Activated CD4-positive, alpha-beta T cell treated with anti-CD3 and anti-CD28 coated beads for 36 hours (primary cell): ENCODE data around the gene ARHGEF28. TPM values are rescaled to one million over a fixed set of nuclear protein-coding genes. Genes with fewer than 3 reads are reported as not detected.

Experiments
- ATAC-seq: fragments of 200-7000 bp; cut with Tn5 transposase; one replicate; pipeline ENCODE4 v1.10.0; 2021; ENCODE audit warnings: mild to moderate bottlenecking, moderate library complexity
- CTCF ChIA-PET: fragments of 350-600 bp; sonication (Branson Sonifier 250); formaldehyde crosslinking; loops from one replicate; lab custom pipeline; 2021; ENCODE audit warnings: antibody characterized with exemption; lab: Charles Lee
- POLR2A ChIA-PET: fragments of 350-600 bp; sonication (Branson Sonifier 250); formaldehyde crosslinking; loops from one replicate; lab custom pipeline; 2021; ENCODE audit warnings: antibody characterized with exemption, inconsistent platforms; lab: Charles Lee
- DNase-seq: peaks from one replicate; pipeline ENCODE4 v3.0.0-alpha.2; 2020
- H3K27ac Mint-ChIP-seq: one replicate; pipeline ENCODE4 v1.8.0; 2021; ENCODE audit warnings: mixed read lengths
- H3K27me3 Mint-ChIP-seq: one replicate; pipeline ENCODE4 v1.8.0; 2021; ENCODE audit warnings: mixed read lengths
- H3K36me3 Mint-ChIP-seq: one replicate; pipeline ENCODE4 v1.8.0; 2021; ENCODE audit warnings: low read depth, mixed read lengths
- H3K4me1 Mint-ChIP-seq: one replicate; pipeline ENCODE4 v1.8.0; 2021; ENCODE audit warnings: mixed read lengths
- H3K4me3 Mint-ChIP-seq: one replicate; pipeline ENCODE4 v1.8.0; 2021; ENCODE audit warnings: mild to moderate bottlenecking, moderate library complexity, mixed read lengths
- H3K9me3 Mint-ChIP-seq: one replicate; pipeline ENCODE4 v1.8.0; 2021; ENCODE audit warnings: low read depth, mixed read lengths
- intact Hi-C, 2 experiments: fragments of 100-400 bp; cut with DNase I in 1 of 2; cut with micrococcal nuclease in 1 of 2; formaldehyde crosslinking; loops; one replicate each; pipeline versions ENCODE4 v1.14.2 to v1.15.1; 2022 to 2024; cut with DNase I, micrococcal nuclease
- total RNA-seq, 2 experiments: library from RNA; stranded (reverse); gene quantifications; one replicate each; pipeline ENCODE4 v1.2.3, GENCODE V29; 2021

ARHGEF28 gene
- total RNA-seq, 2 experiments from 2014 or later: 0.02 to 0.18 TPM

DNA sequence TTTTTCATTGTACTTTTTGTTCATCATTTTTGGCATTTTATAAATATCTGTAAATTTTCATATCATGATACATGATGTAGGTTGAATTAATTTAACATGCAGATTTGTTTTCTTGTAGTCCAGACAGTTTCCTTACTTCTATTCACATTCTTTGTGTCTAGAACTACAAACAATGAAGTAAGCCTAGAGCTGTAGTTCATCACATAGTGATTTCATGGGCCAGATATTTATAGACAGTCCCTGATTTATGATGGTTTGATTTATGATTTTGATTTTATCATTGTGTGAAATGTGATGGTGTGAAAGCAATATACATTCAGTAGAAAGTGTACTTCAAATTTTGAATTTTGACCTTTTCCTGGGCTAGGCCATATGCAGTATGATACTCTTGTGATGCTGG is 139.0 kb downstream of the ARHGEF28 start:
- CTCF ChIA-PET: interaction anchor here (0.5 to 0.9 kb wide), 2 partner anchors 9 to 48 kb away, joined by 3 read pairs; no protein-coding TSS in a partner anchor
- H3K36me3 Mint-ChIP-seq: no peaks in the 10 kb centered on the region
- no peak overlapping the region for H3K4me3 Mint-ChIP-seq
- POLR2A ChIA-PET: no interaction called here
- H3K27me3 Mint-ChIP-seq: no peaks in the 10 kb centered on the region
- no peak overlapping the region for H3K27ac Mint-ChIP-seq
- peaks cover 9% of the 10 kb centered on the region for H3K9me3 Mint-ChIP-seq
- no peaks in the 10 kb centered on the region for H3K4me1 Mint-ChIP-seq
- intact Hi-C loops: no loop called here
- ATAC-seq (no peak), DNase-seq (no peak)

- POLR2A ChIA-PET: no interaction called here
- CTCF ChIA-PET: no interaction called here
These were observed 140.9 kb downstream of the ARHGEF28 start for GRCh38 chr5:73766902-73767301.

DNA sequence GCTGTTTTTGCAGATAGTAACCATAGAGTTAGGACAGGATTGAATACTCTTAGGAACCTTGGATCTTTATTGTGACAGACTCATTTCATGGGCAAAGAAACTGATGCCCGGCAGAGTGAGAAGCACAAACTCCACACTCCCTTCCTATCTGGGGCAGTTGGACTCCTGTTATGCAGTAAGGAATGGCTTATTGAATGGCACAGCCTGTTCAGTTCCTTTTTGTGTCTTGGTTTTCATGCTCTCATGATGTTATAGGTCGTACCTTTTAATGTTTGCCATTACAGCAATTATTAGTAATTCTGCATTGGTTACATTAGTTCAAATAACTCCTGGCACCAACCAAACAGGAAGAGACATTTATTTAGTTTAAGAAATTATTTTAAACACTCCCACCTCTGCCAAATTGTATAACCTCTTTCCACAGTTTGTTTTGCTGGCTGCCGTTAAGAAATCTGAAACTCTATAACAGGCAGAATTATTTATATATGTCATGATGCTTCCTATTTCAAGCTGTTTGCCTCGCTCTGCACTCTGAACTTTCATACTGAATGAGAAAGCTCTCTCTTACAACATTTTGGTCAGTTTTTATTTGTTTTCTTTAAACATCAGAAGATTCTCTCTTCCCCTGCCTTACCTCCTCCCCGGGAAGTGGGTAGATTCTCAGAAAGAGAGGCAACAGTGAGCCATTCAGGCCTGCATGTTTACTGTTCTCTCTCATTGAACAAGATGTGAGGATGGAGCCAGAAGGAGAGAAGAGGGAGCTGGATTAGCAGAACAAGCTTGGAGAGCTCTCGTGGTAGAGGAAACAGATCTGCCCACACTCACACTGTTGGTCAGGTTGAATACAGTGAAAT is 144.4 kb downstream of the ARHGEF28 start:
- CTCF ChIA-PET: no interaction called here
- H3K9me3 Mint-ChIP-seq: peaks cover 8% of the 10 kb centered on the region
- POLR2A ChIA-PET: no interaction called here

More at GRCh38 chr5:73766902-73767301, 140.9 kb downstream of the ARHGEF28 start:
- H3K4me3 Mint-ChIP-seq: no peak overlapping the region
- no peak overlapping the region for H3K27ac Mint-ChIP-seq
- H3K36me3 Mint-ChIP-seq: no peaks in the 10 kb centered on the region
- intact Hi-C loops: no loop called here
- no peak for ATAC-seq
- no peak for DNase-seq
- H3K4me1 Mint-ChIP-seq: no peaks in the 10 kb centered on the region
- H3K27me3 Mint-ChIP-seq: no peaks in the 10 kb centered on the region
- H3K9me3 Mint-ChIP-seq: peaks cover 9% of the 10 kb centered on the region

DNA sequence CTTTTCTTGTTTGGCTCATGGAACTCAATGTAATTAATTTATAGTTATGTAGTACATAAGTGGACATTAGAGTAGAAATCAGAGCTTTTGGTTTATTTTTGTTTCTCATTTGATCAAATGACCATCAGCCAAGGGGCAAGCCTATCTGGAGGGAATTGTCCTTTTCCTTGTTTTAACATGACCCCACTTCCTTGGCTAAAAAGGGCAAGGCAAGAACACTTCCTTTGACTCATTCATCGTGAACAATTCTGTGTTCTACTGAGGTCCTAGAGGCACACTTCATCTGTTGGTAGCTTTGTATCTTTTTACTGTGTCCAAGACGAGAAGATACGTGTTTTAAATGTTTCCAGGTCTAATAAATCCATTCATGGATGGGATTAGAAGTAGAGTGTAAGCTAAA is 148.9 kb downstream of the ARHGEF28 start:
- POLR2A ChIA-PET: no interaction called here
- DNase-seq (no peak), ATAC-seq (no peak)
- Mint-ChIP-seq H3K27me3 (no peaks in the 10 kb centered on the region), H3K4me1 (no peaks in the 10 kb centered on the region), H3K27ac (no peak overlapping the region), H3K9me3 (no peaks in the 10 kb centered on the region), H3K36me3 (no peaks in the 10 kb centered on the region), H3K4me3 (no peak overlapping the region)
- CTCF ChIA-PET: interaction anchor here (0.6 to 1.6 kb wide), 2 partner anchors 184 to 579 kb away, joined by 3 read pairs; no protein-coding TSS in a partner anchor
- intact Hi-C loops: no loop called here

More for the DNA sequence above, 144.4 kb downstream of the ARHGEF28 start:
- Mint-ChIP-seq H3K27ac (no peak overlapping the region), H3K27me3 (no peaks in the 10 kb centered on the region), H3K36me3 (no peaks in the 10 kb centered on the region), H3K4me1 (no peaks in the 10 kb centered on the region), H3K4me3 (no peak overlapping the region)
- ATAC-seq (no peak), DNase-seq (no peak)
- intact Hi-C loops: no loop called here

- CTCF ChIA-PET: no interaction called here
- DNase-seq (no peak), ATAC-seq (no peak)
- POLR2A ChIA-PET: no interaction called here
- no peaks in the 10 kb centered on the region for H3K9me3 Mint-ChIP-seq
- no peaks in the 10 kb centered on the region for H3K36me3 Mint-ChIP-seq
- no peaks in the 10 kb centered on the region for H3K4me1 Mint-ChIP-seq
- no peaks in the 10 kb centered on the region for H3K27me3 Mint-ChIP-seq
- no peak overlapping the region for H3K4me3 Mint-ChIP-seq
- no peak overlapping the region for H3K27ac Mint-ChIP-seq
- intact Hi-C loops: no loop called here
These were observed 150.4 kb downstream of the ARHGEF28 start for GRCh38 chr5:73776405-73776804.

- Mint-ChIP-seq H3K4me1 (no peaks in the 10 kb centered on the region), H3K4me3 (no peak overlapping the region), H3K9me3 (no peaks in the 10 kb centered on the region), H3K36me3 (no peaks in the 10 kb centered on the region), H3K27ac (no peak overlapping the region), H3K27me3 (no peaks in the 10 kb centered on the region)
- CTCF ChIA-PET: no interaction called here
- ATAC-seq (no peak), DNase-seq (no peak)
- POLR2A ChIA-PET: no interaction called here
- intact Hi-C loops: no loop called here
These were observed 151.2 kb downstream of the ARHGEF28 start for GRCh38 chr5:73777192-73777591.

DNA sequence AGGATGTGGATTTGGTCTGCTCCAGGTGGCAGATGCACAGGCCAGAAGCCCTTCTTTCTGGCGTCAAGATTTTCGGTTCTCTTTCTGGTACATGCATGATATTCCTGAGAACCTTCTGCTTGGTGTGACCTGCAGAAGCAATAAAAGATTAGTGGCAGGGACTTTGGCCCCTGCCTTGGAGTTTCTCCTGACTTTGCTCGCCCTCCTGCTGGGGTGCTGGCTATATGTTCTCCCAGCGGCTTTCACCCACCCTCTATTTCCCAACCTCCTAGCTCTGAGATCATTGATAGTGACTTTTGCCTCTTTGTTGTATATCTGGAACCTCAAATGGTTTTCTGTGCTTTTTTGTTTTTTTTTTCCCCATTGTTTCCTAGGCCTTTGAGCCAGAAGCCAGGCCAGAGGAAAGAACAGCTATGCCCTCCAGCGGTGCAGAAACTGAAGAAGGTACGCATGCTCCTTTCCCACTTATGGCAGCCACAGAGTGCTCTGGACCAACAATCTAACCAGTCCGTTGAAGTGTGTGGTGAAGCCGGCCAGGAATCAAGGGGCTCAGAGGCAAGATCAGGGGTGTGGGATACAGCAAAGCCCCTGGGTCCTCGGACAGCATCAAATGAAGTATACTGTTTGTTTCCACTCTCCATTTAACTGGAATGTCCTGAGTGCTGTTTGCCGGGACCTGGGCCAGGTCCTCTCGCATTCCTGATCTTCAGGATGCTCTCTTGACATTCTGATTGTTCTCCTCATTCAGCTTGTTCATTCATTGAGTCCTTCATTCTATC is 154.5 kb downstream of the ARHGEF28 start:
- POLR2A ChIA-PET: no interaction called here
- intact Hi-C loops: no loop called here
- DNase-seq: no peak
- peaks cover 6% of the 10 kb centered on the region for H3K27me3 Mint-ChIP-seq
- H3K36me3 Mint-ChIP-seq: no peaks in the 10 kb centered on the region
- ATAC-seq: no peak
- H3K9me3 Mint-ChIP-seq: no peaks in the 10 kb centered on the region
- CTCF ChIA-PET: interaction anchor here (0.6 to 1.3 kb wide), 3 partner anchors 8 to 174 kb away, joined by 3 read pairs; no protein-coding TSS in a partner anchor
- H3K4me3 Mint-ChIP-seq: no peak overlapping the region
- no peaks in the 10 kb centered on the region for H3K4me1 Mint-ChIP-seq
- no peak overlapping the region for H3K27ac Mint-ChIP-seq

GRCh38 chr5:73781107-73781768 is 155.2 kb downstream of the ARHGEF28 start:
- ATAC-seq: no peak
- Mint-ChIP-seq H3K36me3 (no peaks in the 10 kb centered on the region), H3K27ac (no peak overlapping the region), H3K9me3 (no peaks in the 10 kb centered on the region), H3K4me3 (no peak overlapping the region), H3K4me1 (no peaks in the 10 kb centered on the region), H3K27me3 (peaks cover 8% of the 10 kb centered on the region)
- no peak for DNase-seq
- POLR2A ChIA-PET: no interaction called here
- CTCF ChIA-PET: interaction anchor here (1.3 kb wide), 1 partner anchor 87 kb away, joined by 3 read pairs; no protein-coding TSS in a partner anchor
- intact Hi-C loops: no loop called here

GRCh38 chr5:73783828-73784227 is 157.8 kb downstream of the ARHGEF28 start:
- intact Hi-C loops: no loop called here
- H3K4me1 Mint-ChIP-seq: no peaks in the 10 kb centered on the region

GRCh38 chr5:73786043-73786831 is 160.2 kb downstream of the ARHGEF28 start:
- POLR2A ChIA-PET: no interaction called here
- no peaks in the 10 kb centered on the region for H3K9me3 Mint-ChIP-seq
- H3K4me1 Mint-ChIP-seq: no peaks in the 10 kb centered on the region
- DNase-seq (no peak), ATAC-seq (no peak)
- H3K36me3 Mint-ChIP-seq: no peaks in the 10 kb centered on the region
- no peak overlapping the region for H3K27ac Mint-ChIP-seq
- CTCF ChIA-PET: interaction anchor here (0.8 to 3.4 kb wide), 2 partner anchors 195 to 522 kb away, joined by 4 to 22 read pairs; no protein-coding TSS in a partner anchor
- intact Hi-C loops: no loop called here
- H3K4me3 Mint-ChIP-seq: no peak overlapping the region
- H3K27me3 Mint-ChIP-seq: peaks cover 13% of the 10 kb centered on the region

More at GRCh38 chr5:73783828-73784227, 157.8 kb downstream of the ARHGEF28 start:
- Mint-ChIP-seq H3K9me3 (no peaks in the 10 kb centered on the region), H3K4me3 (no peak overlapping the region), H3K27ac (no peak overlapping the region), H3K36me3 (no peaks in the 10 kb centered on the region), H3K27me3 (peaks cover 10% of the 10 kb centered on the region)
- ChIA-PET CTCF (interaction anchor here (1.1 kb wide), 1 partner anchor 193 kb away, joined by 4 read pairs; no protein-coding TSS in a partner anchor), POLR2A (no interaction called here)
- DNase-seq: no peak
- no peak for ATAC-seq
